GM10847 (cell line): Measurements from ENCODE around the gene SMC1B.

Experiments
- POLR2A ChIP-seq: IDR thresholded peaks from 2 replicates; pipeline ENCODE4 v1.6.1; 2011; ENCODE audit not compliant: insufficient read length; ENCODE audit errors: extremely low read depth

The SMC1B gene

GRCh38 chr22:45413368-45414211 lies at the start of gene SMC1B, which contains the start of gene RIBC2:
SMC1B (minus strand) TSS chr22:45413599; CDS start chr22:45413567, 32 bp downstream.
RIBC2 (plus strand) TSS chr22:45413693; CDS start chr22:45413887, 194 bp downstream.
- no peak for TF ChIP-seq POLR2A

DNA sequence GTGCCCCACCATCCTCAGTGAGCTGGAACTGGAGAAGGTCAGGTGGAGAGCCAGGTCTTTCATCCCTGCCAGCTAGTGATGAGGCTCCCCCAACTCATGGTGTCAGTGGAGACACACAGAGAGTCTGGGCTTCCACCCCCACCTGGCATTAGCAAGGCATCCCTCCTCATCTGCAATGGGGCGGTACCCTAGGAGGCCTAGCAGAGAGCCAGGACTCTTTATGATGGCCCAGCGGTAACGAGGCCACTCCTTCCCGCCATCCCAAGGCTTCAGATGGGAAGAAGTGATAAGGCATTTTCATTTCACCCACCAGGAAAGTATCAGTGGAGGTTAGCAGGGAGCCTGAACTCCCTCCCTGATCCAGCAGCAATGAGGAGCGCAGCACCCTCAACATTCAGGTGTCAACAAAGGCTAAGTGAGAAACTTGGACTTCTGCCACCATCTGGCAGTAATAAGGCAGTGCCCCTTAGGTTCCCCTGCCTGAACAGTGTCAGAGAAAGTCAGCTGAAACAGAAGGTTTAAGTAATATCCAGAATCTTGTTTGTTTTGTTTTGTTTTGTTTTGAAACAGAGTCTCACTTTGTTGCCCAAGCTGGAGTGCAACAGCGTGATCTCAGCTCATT lies 48.7 kb upstream of the SMC1B start:
- no peak for TF ChIP-seq POLR2A

GRCh38 chr22:45460288-45461109 lies 47.1 kb upstream of the SMC1B start:
- no peak for TF ChIP-seq POLR2A

DNA sequence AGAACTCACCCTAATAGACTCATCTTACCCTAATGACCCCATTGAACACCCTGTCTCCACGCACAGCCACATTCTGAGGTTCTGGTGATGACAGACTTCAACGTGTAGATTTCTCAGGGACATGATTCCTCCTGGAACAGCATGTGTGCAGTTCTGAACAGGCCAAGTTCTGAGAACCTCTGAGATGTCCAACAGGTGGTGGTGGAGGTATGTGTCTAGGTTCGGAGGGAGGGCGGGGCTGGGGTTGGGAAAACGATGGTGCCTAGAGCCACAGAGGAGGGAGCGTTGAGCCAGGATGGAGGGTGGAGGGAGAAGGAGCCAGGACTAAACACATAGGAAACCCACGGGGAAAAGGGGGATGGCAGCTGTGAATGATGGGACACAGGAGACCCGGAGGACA lies 45.8 kb upstream of the SMC1B start:
- TF ChIP-seq POLR2A = no peak

DNA sequence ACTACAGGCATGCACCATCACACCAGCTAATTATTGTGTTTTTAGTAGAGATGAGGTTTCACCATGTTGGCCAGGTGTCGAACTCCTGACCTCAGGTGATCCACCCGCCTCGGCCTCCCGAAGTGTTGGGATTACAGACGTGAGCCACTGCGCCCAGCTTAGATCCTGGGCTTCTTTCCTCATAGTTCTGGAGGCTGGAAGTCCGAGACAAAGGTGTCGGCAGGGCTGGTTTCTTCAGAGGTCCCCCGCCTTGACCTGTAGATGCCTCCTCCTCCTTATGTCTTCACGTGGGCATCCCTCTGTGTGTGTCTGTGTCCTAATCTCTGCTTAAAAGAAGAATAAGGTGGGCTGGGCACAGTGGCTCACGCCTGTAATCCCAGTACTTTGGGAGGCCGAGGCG lies 45.1 kb upstream of the SMC1B start:
- TF ChIP-seq POLR2A = no peak

DNA sequence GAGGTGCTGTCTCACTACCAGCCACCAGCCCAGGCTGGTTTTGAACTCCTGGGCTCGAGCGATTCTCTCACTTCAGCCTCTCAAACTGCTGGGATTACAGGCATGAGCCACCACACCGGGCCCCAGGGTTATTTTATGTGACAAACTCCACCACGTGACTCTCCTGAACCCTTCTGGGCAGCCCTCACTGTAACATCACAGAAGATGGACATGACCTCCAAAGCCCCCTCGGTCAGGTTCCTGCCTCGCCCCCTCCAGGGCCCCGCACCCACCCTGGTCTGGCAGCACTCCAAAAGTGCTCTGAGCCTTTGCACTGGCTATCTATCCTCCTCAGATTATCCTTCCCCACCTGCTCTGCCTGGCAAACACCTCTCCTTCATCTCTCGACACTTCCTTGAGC lies 43.4 kb upstream of the SMC1B start:
- TF ChIP-seq POLR2A = no peak

DNA sequence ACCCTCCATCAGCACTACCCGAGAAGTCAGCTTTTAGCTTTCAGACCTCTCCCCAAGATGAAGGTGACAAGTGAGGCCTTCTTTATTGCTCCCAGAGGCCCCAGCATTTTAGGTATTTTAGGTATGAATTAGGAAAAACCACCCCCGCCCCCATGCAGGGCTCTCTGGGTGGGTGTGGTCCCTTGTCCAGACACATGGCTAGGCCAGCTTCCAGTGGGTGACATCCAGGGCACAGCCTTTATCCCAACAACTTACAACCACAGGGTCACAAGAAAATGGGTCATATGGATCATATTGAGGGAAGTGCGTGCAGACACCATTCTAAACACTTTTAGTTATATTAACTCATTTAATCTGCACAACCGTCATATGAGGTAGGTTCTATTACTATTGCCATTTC lies 42.2 kb upstream of the SMC1B start:
- no peak for TF ChIP-seq POLR2A

DNA sequence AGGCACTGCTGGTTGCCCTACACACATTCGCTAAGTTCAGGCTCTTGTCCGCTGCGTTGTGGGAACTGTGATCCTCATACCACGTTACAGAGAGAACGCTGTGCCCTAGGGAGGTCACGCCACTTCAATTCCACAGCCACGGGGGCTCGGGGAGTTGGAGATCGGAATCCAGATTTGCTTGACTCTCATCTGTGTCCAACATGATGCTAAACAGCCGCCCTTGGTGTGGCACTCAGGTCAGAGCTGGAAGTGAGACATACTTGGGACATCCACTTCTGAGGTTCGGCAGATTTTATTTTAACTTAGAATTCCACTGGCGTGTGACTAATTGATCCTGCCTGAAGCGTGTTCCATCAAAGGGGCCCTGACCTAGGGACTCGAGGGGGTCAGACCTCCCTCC lies 41.8 kb upstream of the SMC1B start:
- TF ChIP-seq POLR2A = no peak

DNA sequence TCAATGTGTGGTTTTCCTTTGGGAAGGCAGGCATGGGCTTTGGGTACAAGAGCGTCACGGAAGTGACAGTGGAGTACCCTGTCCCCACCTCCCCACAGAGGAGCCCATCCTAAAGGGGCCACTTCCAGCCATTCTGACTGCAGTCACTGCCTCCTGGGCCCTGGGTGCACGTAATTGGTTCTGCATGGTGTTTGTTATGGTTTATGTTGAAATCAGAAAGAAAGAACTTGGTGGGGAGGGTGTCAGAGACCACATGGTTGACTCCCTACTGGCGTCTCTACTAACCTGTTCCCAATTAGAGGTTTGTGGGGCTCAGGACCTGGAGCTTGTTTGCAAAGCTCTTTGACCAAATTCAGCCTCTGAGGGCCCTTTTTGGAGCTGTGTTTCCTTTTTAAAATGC lies 40.9 kb upstream of the SMC1B start:
- no peak for TF ChIP-seq POLR2A

DNA sequence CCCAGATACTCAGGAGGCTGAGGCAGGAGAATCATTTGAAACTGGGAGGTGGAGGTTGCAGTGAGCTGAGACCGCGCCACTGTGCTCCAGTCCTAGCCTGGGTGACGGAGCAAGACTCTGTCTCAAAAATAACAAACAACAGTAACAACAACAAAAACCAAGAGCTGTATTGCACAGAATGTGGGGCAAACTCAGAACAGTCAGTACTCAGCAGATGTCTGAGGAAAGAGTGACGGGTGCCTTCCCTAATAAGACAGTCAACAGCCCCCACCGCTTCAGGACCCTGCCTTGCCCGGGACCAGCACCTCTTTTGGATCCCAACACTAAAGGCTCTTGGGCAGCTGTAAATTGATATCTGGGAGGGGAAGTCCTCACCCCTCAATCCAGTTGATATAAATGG lies 40.4 kb upstream of the SMC1B start:
- no peak for TF ChIP-seq POLR2A

- TF ChIP-seq POLR2A = no peak
Measured at GRCh38 chr22:45452565-45453379, 39.4 kb upstream of the SMC1B start.

DNA sequence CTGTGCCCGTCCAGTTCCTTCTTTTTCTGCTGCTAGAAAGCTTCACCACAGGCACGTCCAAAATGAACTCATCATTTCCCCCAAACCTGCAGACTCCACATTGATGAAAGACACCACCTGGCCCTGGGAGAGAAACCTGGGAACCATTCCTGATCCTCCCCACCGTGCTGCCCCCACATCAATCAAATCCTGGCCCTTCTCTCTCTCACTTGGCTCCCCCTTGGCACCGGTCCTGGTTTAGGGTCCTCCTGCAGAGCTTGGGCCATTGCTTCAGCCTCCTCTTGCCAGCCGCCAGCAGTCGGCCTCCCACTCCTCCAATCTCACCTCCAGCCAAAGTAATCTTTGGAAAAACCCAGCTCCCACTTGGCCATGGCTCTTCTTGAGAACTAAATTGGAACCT lies 38.6 kb upstream of the SMC1B start:
- TF ChIP-seq POLR2A = no peak

- TF ChIP-seq POLR2A = no peak
Measured at GRCh38 chr22:45450921-45451651, 37.7 kb upstream of the SMC1B start.

GRCh38 chr22:45450101-45450785 lies 36.8 kb upstream of the SMC1B start:
- TF ChIP-seq POLR2A = no peak
